ENCODE measurements around the gene PCCB. TPM values are rescaled to one million over a fixed set of nuclear protein-coding genes. Genes with fewer than 3 reads are reported as not detected.

Gene PCCB
- total RNA-seq, 1 experiment from 2014 or later = 63.4 TPM

DNA sequence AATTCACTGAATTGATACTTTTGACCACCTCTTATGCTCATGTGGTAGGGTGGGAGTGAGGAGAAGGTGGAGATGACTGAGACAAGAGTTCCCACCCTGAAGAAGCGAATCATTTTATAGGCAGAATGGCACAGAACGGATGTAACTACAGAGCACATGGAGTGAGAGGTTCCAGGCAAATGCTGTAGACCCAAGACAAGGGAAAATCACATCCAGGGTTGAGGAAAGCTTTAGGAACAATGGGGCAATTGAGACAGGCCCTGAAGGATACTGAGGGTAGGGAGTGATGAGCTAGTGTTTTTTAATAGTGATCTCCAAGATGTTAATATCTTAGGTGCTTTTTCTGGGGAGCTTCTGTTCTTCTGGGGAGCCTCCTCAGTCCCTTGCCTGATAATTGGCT is 8.1 kb downstream of the PCCB start:
- intact Hi-C loops (cut with micrococcal nuclease; ENCODE audit: unreplicated experiment) = no loop called here
- CTCF ChIA-PET = no interaction called here

DNA sequence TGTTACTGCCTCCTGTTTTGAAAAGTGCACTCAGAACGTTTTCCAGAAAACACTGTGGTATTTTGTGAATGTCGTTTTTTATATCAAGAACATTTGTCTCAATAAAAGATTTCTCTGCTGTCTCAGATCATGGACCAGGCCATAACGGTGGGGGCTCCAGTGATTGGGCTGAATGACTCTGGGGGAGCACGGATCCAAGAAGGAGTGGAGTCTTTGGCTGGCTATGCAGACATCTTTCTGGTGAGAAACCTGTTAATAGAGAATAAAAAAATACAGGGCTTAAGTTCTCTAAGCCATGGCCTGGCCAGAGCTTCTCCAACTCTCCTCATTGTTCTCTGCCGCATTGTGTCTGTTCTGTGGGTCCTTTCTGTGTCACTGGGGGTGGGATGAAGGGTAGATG is 11.7 kb downstream of the PCCB start:
- H3K4me1 ChIP-seq (ENCODE audit: control insufficient read depth, insufficient read depth, low read length) = no peaks in the 10 kb centered on the region
- CTCF ChIA-PET = no interaction called here
- ATAC-seq = no peak

More for the DNA sequence above, 8.1 kb downstream of the PCCB start:
- no peaks in the 10 kb centered on the region for H3K27me3 ChIP-seq (ENCODE audit: control insufficient read depth, insufficient read depth, low read length)
- POLR2A ChIA-PET = no interaction called here
- TSS peak; percentile 9 for BruUV-seq (replicated peaks)
- no peak overlapping the region for H3K4me3 ChIP-seq (ENCODE audit: low read depth in 2 of 2, low read length in 2 of 2)
- no peaks in the 10 kb centered on the region for H3K9me3 ChIP-seq (ENCODE audit: control insufficient read depth, insufficient read depth, low read depth, low read length)
- H3K4me1 ChIP-seq (ENCODE audit: control insufficient read depth, insufficient read depth, low read length) = no peaks in the 10 kb centered on the region
- H3K36me3 ChIP-seq (ENCODE audit: control insufficient read depth, insufficient read depth, low read length) = peaks cover 5% of the 10 kb centered on the region
- TF ChIP-seq, protein P1, sequence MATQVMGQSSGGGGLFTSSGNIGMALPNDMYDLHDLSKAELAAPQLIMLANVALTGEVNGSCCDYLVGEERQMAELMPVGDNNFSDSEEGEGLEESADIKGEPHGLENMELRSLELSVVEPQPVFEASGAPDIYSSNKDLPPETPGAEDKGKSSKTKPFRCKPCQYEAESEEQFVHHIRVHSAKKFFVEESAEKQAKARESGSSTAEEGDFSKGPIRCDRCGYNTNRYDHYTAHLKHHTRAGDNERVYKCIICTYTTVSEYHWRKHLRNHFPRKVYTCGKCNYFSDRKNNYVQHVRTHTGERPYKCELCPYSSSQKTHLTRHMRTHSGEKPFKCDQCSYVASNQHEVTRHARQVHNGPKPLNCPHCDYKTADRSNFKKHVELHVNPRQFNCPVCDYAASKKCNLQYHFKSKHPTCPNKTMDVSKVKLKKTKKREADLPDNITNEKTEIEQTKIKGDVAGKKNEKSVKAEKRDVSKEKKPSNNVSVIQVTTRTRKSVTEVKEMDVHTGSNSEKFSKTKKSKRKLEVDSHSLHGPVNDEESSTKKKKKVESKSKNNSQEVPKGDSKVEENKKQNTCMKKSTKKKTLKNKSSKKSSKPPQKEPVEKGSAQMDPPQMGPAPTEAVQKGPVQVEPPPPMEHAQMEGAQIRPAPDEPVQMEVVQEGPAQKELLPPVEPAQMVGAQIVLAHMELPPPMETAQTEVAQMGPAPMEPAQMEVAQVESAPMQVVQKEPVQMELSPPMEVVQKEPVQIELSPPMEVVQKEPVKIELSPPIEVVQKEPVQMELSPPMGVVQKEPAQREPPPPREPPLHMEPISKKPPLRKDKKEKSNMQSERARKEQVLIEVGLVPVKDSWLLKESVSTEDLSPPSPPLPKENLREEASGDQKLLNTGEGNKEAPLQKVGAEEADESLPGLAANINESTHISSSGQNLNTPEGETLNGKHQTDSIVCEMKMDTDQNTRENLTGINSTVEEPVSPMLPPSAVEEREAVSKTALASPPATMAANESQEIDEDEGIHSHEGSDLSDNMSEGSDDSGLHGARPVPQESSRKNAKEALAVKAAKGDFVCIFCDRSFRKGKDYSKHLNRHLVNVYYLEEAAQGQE (IDR thresholded peaks at IDR 0.05; ENCODE audit: insufficient read depth in 1 of 2, low read depth in 2 of 2, low read length in 1 of 2) = no peak
- TF ChIP-seq SIN3A (IDR thresholded peaks at IDR 0.05; ENCODE audit: borderline replicate concordance, insufficient read depth, low read depth, low read length) = no peak
- TF ChIP-seq TCF7L2 (IDR thresholded peaks at IDR 0.05; ENCODE audit: low read depth, low read length) = no peak
- no peak for TF ChIP-seq POLR2AphosphoS5 (IDR thresholded peaks at IDR 0.05; ENCODE audit: low read depth, low read length)
- TF ChIP-seq, protein P2, sequence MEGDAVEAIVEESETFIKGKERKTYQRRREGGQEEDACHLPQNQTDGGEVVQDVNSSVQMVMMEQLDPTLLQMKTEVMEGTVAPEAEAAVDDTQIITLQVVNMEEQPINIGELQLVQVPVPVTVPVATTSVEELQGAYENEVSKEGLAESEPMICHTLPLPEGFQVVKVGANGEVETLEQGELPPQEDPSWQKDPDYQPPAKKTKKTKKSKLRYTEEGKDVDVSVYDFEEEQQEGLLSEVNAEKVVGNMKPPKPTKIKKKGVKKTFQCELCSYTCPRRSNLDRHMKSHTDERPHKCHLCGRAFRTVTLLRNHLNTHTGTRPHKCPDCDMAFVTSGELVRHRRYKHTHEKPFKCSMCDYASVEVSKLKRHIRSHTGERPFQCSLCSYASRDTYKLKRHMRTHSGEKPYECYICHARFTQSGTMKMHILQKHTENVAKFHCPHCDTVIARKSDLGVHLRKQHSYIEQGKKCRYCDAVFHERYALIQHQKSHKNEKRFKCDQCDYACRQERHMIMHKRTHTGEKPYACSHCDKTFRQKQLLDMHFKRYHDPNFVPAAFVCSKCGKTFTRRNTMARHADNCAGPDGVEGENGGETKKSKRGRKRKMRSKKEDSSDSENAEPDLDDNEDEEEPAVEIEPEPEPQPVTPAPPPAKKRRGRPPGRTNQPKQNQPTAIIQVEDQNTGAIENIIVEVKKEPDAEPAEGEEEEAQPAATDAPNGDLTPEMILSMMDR (IDR thresholded peaks at IDR 0.05) = no peak
- DNase-seq (ENCODE audit: low read depth, low spot score) = no peak
- no peak overlapping the region for H3K27ac ChIP-seq (ENCODE audit: low read length)
- no peak for ATAC-seq
- in situ Hi-C loops (cut with HindIII; ENCODE audit: low pct_unique_long_range_greater_than_20kb, low sequenced_read_pairs) = no loop called here

More for the DNA sequence above, 11.7 kb downstream of the PCCB start:
- intact Hi-C loops (cut with micrococcal nuclease; ENCODE audit: unreplicated experiment) (no loop called here), in situ Hi-C loops (cut with HindIII; ENCODE audit: low pct_unique_long_range_greater_than_20kb, low sequenced_read_pairs) (no loop called here)
- TF ChIP-seq POLR2AphosphoS5 (IDR thresholded peaks at IDR 0.05; ENCODE audit: low read depth, low read length) (no peak), SIN3A (IDR thresholded peaks at IDR 0.05; ENCODE audit: borderline replicate concordance, insufficient read depth, low read depth, low read length) (no peak), TCF7L2 (IDR thresholded peaks at IDR 0.05; ENCODE audit: low read depth, low read length) (no peak)
- TF ChIP-seq, protein P1 (IDR thresholded peaks at IDR 0.05; ENCODE audit: insufficient read depth in 1 of 2, low read depth in 2 of 2, low read length in 1 of 2) = no peak
- TF ChIP-seq, protein P2 (IDR thresholded peaks at IDR 0.05) = no peak
- no peaks in the 10 kb centered on the region for H3K27me3 ChIP-seq (ENCODE audit: control insufficient read depth, insufficient read depth, low read length)
- no peak overlapping the region for H3K27ac ChIP-seq (ENCODE audit: low read length)
- DNase-seq (ENCODE audit: low read depth, low spot score) = no peak
- POLR2A ChIA-PET = no interaction called here
- BruUV-seq (replicated peaks) = no TSS peak
- H3K36me3 ChIP-seq (ENCODE audit: control insufficient read depth, insufficient read depth, low read length) = peaks cover 5% of the 10 kb centered on the region; the same call in 1 of the 2 replicates
- no peaks in the 10 kb centered on the region for H3K9me3 ChIP-seq (ENCODE audit: control insufficient read depth, insufficient read depth, low read depth, low read length)
- no peak overlapping the region for H3K4me3 ChIP-seq (ENCODE audit: low read depth in 2 of 2, low read length in 2 of 2)
